HG02840 (cell line): ENCODE data around the gene AGBL5.
"Not testable (repeated sequence)": the region's sequence is repeated elsewhere in the genome, so short reads cannot be mapped to it uniquely, and the experiment has no call there.

Experiments used
- ATAC-seq: cut with Tn5 transposase; IDR thresholded peaks from one replicate; pipeline ENCODE4 v1.9.1; 2021; ENCODE audit warnings: mild to moderate bottlenecking, moderate library complexity, moderate number of reproducible peaks; ENCODE audit not compliant: unreplicated experiment, low FRiP score

The AGBL5 gene

GRCh38 chr2:27111392-27112078 is 60.1 kb downstream of the AGBL5 start:
- not testable (repeated sequence) for ATAC-seq

GRCh38 chr2:27115519-27115918 is 64.1 kb downstream of the AGBL5 start:
- no peak for ATAC-seq

- ATAC-seq = no peak
These were observed 66.6 kb downstream of the AGBL5 start for GRCh38 chr2:27117995-27118524.

DNA sequence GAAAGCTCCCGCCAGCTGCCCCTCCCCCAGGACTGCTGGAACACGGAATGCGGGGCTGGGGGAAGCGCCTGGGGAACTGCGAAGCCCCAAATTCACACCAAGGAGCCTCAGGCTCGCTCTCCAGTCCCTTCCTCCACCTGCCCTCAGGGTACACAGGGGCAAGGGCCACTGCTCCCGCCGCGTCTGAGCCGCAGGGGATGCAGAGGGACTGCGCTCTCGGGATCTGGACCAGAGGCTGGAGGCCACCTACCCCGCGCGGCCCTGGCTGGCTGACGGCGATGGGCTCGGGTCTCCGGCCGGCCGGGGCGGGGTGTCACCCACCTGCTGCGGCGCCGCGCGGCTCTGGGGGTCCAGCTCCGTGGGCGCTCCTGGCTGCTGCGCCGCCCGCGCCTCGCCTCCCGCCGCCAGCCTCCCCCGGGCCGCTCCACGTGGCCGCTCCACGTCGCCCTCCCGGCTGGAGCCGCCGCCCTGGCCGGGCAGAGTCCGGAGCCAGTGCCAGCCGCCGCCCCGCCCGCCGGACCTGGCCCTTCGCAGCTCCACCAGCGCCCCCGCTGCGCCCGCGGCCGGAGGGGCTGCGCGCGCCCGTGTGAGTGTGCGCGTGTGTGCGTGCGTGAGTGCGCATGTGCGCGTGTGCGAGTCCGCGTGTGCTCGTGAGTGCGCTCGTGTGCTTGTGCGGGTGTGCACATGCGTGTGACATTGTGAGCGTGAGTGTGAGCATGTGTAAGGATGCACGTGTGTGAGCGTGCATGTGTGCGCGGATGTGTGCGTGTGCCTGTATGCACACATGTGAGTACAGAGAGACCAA is 67.3 kb downstream of the AGBL5 start, which contains the start of gene CGREF1:
TSS of gene CGREF1 (minus strand) at position 604 of the 805 bp plus-strand sequence. CDS start 14,762 bp downstream, outside the sequence.
- no peak for ATAC-seq

GRCh38 chr2:27119330-27119670 is 67.8 kb downstream of the AGBL5 start:
- not testable (repeated sequence) for ATAC-seq
